Tibial nerve (tissue), 4 donors: ENCODE measurements around the gene CDYL. TPM values are rescaled to one million over a fixed set of nuclear protein-coding genes. Genes with fewer than 3 reads are reported as not detected.

Experiments
- DNase-seq, 2 donors: peaks; one replicate each; pipeline ENCODE4 v3.0.0-alpha.2; 2019; ENCODE audit warnings: low spot score in 2 of 2
- H3K27ac ChIP-seq, 4 donors: fragments of 200-600 bp; sonication (generic) in 3 of 4; one replicate each; pipeline ENCODE4 v1.5.1; 2017 to 2019; ENCODE audit warnings: mild to moderate bottlenecking in 1 of 4
- H3K27me3 ChIP-seq, 2 donors: fragments of 200-600 bp; sonication (generic) in 1 of 2; one replicate each; pipeline versions ENCODE4 v1.5.1 to v1.6.0; 2017 to 2019
- H3K36me3 ChIP-seq, 3 donors: fragments of 200-600 bp; sonication (generic); one replicate each; pipeline ENCODE4 v1.5.1; 2018 to 2019
- H3K4me1 ChIP-seq, 4 donors: fragments of 200-600 bp; sonication (generic) in 3 of 4; one replicate each; pipeline ENCODE4 v1.5.1; 2017 to 2019
- H3K4me3 ChIP-seq, 4 donors: fragments of 200-600 bp; sonication (generic) in 3 of 4; one replicate each; pipeline ENCODE4 v1.5.1; 2017 to 2019; ENCODE audit warnings: mild to moderate bottlenecking in 1 of 4, moderate library complexity in 1 of 4
- H3K9me3 ChIP-seq, 4 donors: fragments of 200-600 bp; sonication (generic) in 3 of 4; one replicate each; pipeline ENCODE4 v1.5.1; 2017 to 2019
- CTCF ChIP-seq, 5 experiments: fragments of 200-600 bp in 3 of 5; fragments of 450-650 bp in 2 of 5; sonication (generic) in 3 of 5; IDR thresholded peaks; one replicate each; pipeline ENCODE4 v1.5.1; 2016 to 2019; ENCODE audit warnings: antibody characterized with exemption in 5 of 5, mild to moderate bottlenecking in 3 of 5, moderate library complexity in 2 of 5
- EP300 ChIP-seq, 2 donors: sonication (generic); formaldehyde crosslinking; IDR thresholded peaks; one replicate each; pipeline ENCODE4 v1.6.1; 2017; ENCODE audit warnings: antibody characterized with exemption in 2 of 2, mild to moderate bottlenecking in 1 of 2
- POLR2A ChIP-seq, 2 donors: fragments of 450-650 bp; IDR thresholded peaks; one replicate each; pipeline ENCODE4 v1.6.1; 2017; ENCODE audit warnings: antibody characterized with exemption in 2 of 2, mild to moderate bottlenecking in 2 of 2, moderate library complexity in 2 of 2
- WGBS, 2 donors: methylation state at CpG; one replicate each; pipeline ENCODE4 v1.1.5; 2018; 5-methylcytosine and 5-hydroxymethylcytosine counted together
- total RNA-seq, 4 donors: library from RNA; depleted of rRNA; stranded (reverse); fragments of >200 nt; gene quantifications; one replicate each; pipeline ENCODE4 v1.1.0, GENCODE V29; 2016

The CDYL gene
- total RNA-seq, 4 donors from 2014 or later = 20.3 to 37.5 (median 31.7) TPM

DNA sequence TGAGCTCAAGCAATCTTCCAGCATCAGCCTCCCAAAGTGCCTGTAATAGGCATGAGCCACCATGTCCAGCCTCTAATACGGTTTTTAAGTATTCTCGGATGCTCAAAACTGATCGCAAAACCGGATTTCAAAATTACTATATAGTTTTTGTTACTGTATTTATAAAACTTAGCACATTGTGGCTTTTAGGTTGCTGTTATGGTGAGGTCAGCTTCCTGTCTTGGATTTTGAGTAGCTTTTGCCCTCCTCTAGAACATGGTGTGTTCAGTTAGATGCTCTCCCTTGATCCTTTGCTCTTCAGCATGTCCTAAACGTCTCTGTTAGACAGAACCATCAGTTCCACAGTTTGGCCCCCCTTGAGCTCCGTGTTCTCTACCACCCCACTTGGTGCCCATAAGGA lies 131.4 kb downstream of the CDYL start:
- Histone ChIP-seq H3K27ac (no peak overlapping the region), H3K27me3 (no peaks in the 10 kb centered on the region), H3K4me1 (peaks cover 0 to 9% (median under 1%) of the 10 kb centered on the region in 4 donors), H3K36me3 (peaks cover 0 to 24% (median 0%) of the 10 kb centered on the region in 3 donors), H3K4me3 (no peak overlapping the region), H3K9me3 (no peaks in the 10 kb centered on the region)
- DNase-seq = no peak
- 88% methylated on average over 6 of the region's 6 CpGs for WGBS, 2 donors
- TF ChIP-seq EP300 (IDR thresholded peaks at IDR 0.05) (no peak), CTCF (IDR thresholded peaks at IDR 0.05) (no peak), POLR2A (IDR thresholded peaks at IDR 0.05) (no peak)

GRCh38 chr6:4908062-4908461 lies 131.9 kb downstream of the CDYL start:
- no peak for TF ChIP-seq CTCF (IDR thresholded peaks at IDR 0.05)
- no peak for TF ChIP-seq EP300 (IDR thresholded peaks at IDR 0.05)
- TF ChIP-seq POLR2A (IDR thresholded peaks at IDR 0.05) = no peak
- H3K27ac ChIP-seq = no peak overlapping the region
- 95 to 98% methylated on average over 4 of the region's 4 CpGs for WGBS, 2 donors
- no peaks in the 10 kb centered on the region for H3K9me3 ChIP-seq
- peaks cover 0 to 24% (median 0%) of the 10 kb centered on the region in 3 donors for H3K36me3 ChIP-seq
- no peak for DNase-seq
- H3K27me3 ChIP-seq = no peaks in the 10 kb centered on the region
- no peak overlapping the region for H3K4me3 ChIP-seq
- peaks cover 0 to 9% (median 3%) of the 10 kb centered on the region in 4 donors for H3K4me1 ChIP-seq

DNA sequence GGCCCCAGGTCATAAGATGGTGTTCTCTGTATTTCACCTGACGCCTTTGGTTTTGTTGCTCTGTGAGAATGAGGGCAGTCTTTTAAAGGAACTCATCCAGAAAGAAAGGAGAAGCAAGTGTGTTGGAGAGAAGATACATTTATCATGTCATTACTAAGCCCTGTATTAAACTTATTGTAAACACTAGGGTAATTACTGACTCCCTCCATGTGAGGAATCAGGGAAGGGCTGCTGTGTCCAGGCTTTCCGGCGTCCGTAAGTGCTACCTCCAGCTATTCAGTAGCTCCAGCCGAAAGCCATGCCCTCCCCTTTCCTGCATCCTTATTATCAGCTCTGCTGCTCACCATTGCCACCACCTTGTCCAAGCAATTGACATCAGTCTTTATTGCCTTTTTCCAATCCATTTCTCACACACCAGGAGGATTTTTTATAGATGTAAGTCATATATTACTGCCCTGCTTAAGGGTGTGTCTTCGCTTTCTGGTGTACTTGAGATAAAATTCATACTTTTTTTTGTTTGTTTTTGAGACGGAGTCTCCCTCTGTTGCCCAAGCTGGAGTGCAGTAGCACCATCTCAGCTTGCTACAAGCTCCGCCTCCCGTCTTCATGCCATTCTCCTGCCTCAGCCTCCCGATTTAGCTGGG lies 133.0 kb downstream of the CDYL start:
- TF ChIP-seq POLR2A (IDR thresholded peaks at IDR 0.05) (no peak), EP300 (IDR thresholded peaks at IDR 0.05) (no peak), CTCF (IDR thresholded peaks at IDR 0.05) (no peak)
- DNase-seq = no peak
- H3K4me3 ChIP-seq = no peak overlapping the region
- no peaks in the 10 kb centered on the region for H3K9me3 ChIP-seq
- 82 to 85% methylated on average over 10 of the region's 10 CpGs for WGBS, 2 donors
- no peaks in the 10 kb centered on the region for H3K27me3 ChIP-seq
- peaks cover 0 to 16% (median 6%) of the 10 kb centered on the region in 4 donors for H3K4me1 ChIP-seq
- no peak overlapping the region for H3K27ac ChIP-seq
- peaks cover 0 to 24% (median 0%) of the 10 kb centered on the region in 3 donors for H3K36me3 ChIP-seq

DNA sequence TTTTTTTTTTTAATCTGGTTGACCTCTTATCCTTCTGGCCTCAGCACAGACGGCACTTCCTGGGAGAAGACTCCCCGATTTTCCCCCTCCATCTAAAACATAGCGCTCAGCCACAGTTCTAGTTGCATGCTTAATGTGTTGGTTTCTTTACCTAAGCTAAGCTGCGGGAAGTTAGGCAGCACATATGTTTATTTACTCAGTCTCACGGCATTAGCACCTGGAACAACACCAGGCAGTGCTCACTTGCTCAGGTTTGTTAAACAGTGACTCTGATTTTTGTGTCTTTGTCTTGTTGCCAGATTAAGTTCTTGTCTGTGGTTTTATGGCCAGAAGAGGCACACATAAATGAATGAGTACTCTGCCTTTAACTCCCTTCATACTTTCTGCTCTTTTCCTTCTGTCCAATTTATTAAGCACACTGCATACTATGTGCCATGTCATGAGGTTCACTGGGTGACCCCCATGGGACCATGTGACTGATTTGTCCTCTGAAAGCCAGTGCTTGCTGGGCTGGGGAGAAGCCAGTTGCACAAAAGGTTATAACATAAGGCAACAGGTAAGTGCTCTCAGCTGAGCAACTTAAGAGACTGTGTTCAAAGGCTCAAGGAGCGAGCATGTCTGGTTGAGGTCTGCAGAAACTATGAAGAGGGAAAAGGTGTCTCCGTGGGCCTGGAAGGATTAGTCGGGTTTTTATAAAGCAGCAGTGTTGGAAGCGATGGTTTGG lies 134.0 kb downstream of the CDYL start:
- TF ChIP-seq EP300 (IDR thresholded peaks at IDR 0.05) (no peak), POLR2A (IDR thresholded peaks at IDR 0.05) (no peak), CTCF (IDR thresholded peaks at IDR 0.05) (no peak)
- WGBS, 2 donors = 92 to 93% methylated on average over 9 of the region's 9 CpGs
- H3K4me3 ChIP-seq = no peak overlapping the region
- DNase-seq = no peak
- peaks cover 0 to 24% (median 0%) of the 10 kb centered on the region in 3 donors for H3K36me3 ChIP-seq
- no peak overlapping the region for H3K27ac ChIP-seq
- H3K27me3 ChIP-seq = no peaks in the 10 kb centered on the region
- H3K4me1 ChIP-seq = peaks cover 0 to 26% (median 6%) of the 10 kb centered on the region in 4 donors
- no peaks in the 10 kb centered on the region for H3K9me3 ChIP-seq

- peaks cover 0 to 28% (median 0%) of the 10 kb centered on the region in 3 donors for H3K36me3 ChIP-seq
- H3K27me3 ChIP-seq = no peaks in the 10 kb centered on the region
- no peak overlapping the region for H3K27ac ChIP-seq
- 79 to 80% methylated on average over 5 of the region's 5 CpGs for WGBS, 2 donors
- no peaks in the 10 kb centered on the region for H3K9me3 ChIP-seq
- H3K4me3 ChIP-seq = no peak overlapping the region
- H3K4me1 ChIP-seq = peaks cover 0 to 27% (median 3%) of the 10 kb centered on the region in 4 donors
- DNase-seq = no peak
- TF ChIP-seq CTCF (IDR thresholded peaks at IDR 0.05) (no peak), EP300 (IDR thresholded peaks at IDR 0.05) (no peak), POLR2A (IDR thresholded peaks at IDR 0.05) (no peak)
Measured at GRCh38 chr6:4912559-4912958, 136.4 kb downstream of the CDYL start.
